H1 (cell line): ENCODE results near the gene SRD5A3.

Experiments
- BACH1 ChIP-seq: IDR thresholded peaks from 2 replicates; pipeline ENCODE4 v1.6.1; 2012; ENCODE audit warnings: low read length, improper control_type of control experiment
- EZH2 ChIP-seq: fragments of 200-600 bp; sonication (generic); IDR thresholded peaks from 2 replicates; pipeline ENCODE4 v1.7.1; 2012; ENCODE audit warnings: low read depth, mild to moderate bottlenecking, moderate library complexity, low read length, inconsistent platforms; ENCODE audit not compliant: severe bottlenecking
- YY1 ChIP-seq: IDR thresholded peaks from 2 replicates; pipeline ENCODE4 v1.6.1; 2011; ENCODE audit warnings: low read depth, mild to moderate bottlenecking, low read length

DNA sequence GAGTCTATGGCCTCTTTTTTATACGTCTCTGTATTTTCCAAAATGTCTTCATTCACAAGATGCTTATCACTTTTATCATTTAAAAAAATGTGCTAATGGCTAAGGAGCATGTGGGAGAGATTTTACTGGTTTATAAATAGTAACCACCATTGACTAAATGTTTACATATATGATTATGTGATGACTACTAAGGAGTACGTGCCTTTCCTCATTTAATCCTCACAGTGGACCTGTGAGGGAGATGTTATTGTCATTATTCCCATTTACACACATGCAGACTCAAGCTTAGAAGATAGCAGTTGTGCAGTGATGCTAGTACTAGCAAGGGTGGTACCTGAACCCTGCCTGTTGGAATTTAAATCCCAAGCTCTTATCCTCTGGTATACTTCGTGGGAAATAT is 2.4 kb downstream of the SRD5A3 start:
- TF ChIP-seq YY1 (no peak), EZH2 (no peak), BACH1 (no peak)
